Transverse colon (tissue), 4 donors: ENCODE measurements around the gene OVOL1.

Experiments
- CTCF ChIP-seq, 5 experiments: fragments of 200-600 bp in 3 of 5; fragments of 450-650 bp in 2 of 5; sonication (generic) in 3 of 5; IDR thresholded peaks; 1 replicate in 2 of 5; 2 replicates in 3 of 5; pipeline ENCODE4 v1.5.1; 2016 to 2017; ENCODE audit warnings: antibody characterized with exemption in 5 of 5, inconsistent platforms in 3 of 5, mild to moderate bottlenecking in 2 of 5, moderate library complexity in 1 of 5
- EP300 ChIP-seq: sonication (generic); formaldehyde crosslinking; IDR thresholded peaks from one replicate; pipeline ENCODE4 v1.6.1; 2017; ENCODE audit warnings: antibody characterized with exemption, low read depth
- POLR2A ChIP-seq: fragments of 450-650 bp; IDR thresholded peaks from one replicate; pipeline ENCODE4 v1.6.1; 2016; ENCODE audit warnings: antibody characterized with exemption, mild to moderate bottlenecking, moderate library complexity
- POLR2AphosphoS5 ChIP-seq, 3 donors: sonication (generic); formaldehyde crosslinking; IDR thresholded peaks; one replicate each; pipeline ENCODE4 v1.6.1; 2016; ENCODE audit warnings: antibody characterized with exemption in 3 of 3

- TF ChIP-seq POLR2AphosphoS5 (IDR thresholded peaks at IDR 0.05), result no peak
- TF ChIP-seq POLR2A, result no peak
- TF ChIP-seq CTCF (IDR thresholded peaks at IDR 0.05), result no peak
- no peak for TF ChIP-seq EP300
Measured at GRCh38 chr11:65794570-65795510, 8.0 kb downstream of the OVOL1 start.
